ENCODE measurements around the gene HOXB5.

Gene HOXB5

GRCh38 chr17:48615047-48615962 lies 21.7 kb upstream of the HOXB5 start, which contains the start of gene HOXB8:
Gene HOXB8 (minus strand): TSS chr17:48615292. CDS start chr17:48614704, 588 bp downstream.
- FAIRE-seq: peak; percentile 81

GRCh38 chr17:48613862-48614694 lies 20.5 kb upstream of the HOXB5 start:
- FAIRE-seq: no peak

GRCh38 chr17:48612854-48613691 lies 19.5 kb upstream of the HOXB5 start:
- no peak for FAIRE-seq

GRCh38 chr17:48612456-48612853 lies 18.9 kb upstream of the HOXB5 start:
- no peak for FAIRE-seq

GRCh38 chr17:48611681-48612455 lies 18.3 kb upstream of the HOXB5 start:
- peak; percentile 66 for FAIRE-seq

- FAIRE-seq: no peak
Observed at GRCh38 chr17:48611213-48611612, 17.6 kb upstream of the HOXB5 start.

- peak; percentile 86 for FAIRE-seq
Observed at GRCh38 chr17:48610282-48611211, 17.0 kb upstream of the HOXB5 start, which contains the start of gene HOXB7. Gene HOXB7 (minus strand): TSS chr17:48611017. CDS start chr17:48610918, 99 bp downstream.

- no peak for FAIRE-seq
Observed at GRCh38 chr17:48609759-48610281, 16.2 kb upstream of the HOXB5 start.

GRCh38 chr17:48609033-48609432 lies 15.5 kb upstream of the HOXB5 start:
- FAIRE-seq: no peak

- no peak for FAIRE-seq
Observed at GRCh38 chr17:48608494-48608834, 14.9 kb upstream of the HOXB5 start.

GRCh38 chr17:48606892-48607614 lies 13.5 kb upstream of the HOXB5 start:
- no peak for FAIRE-seq

GRCh38 chr17:48605991-48606891 lies 12.7 kb upstream of the HOXB5 start:
- FAIRE-seq: no peak

GRCh38 chr17:48605409-48605919 lies 11.9 kb upstream of the HOXB5 start:
- no peak for FAIRE-seq

- no peak for FAIRE-seq
Observed at GRCh38 chr17:48604770-48605329, 11.3 kb upstream of the HOXB5 start, which contains the start of gene HOXB6. Gene HOXB6 (minus strand): TSS chr17:48604986. CDS start chr17:48598150, 6,836 bp downstream.

- FAIRE-seq: no peak
Observed at GRCh38 chr17:48603959-48604769, 10.6 kb upstream of the HOXB5 start.

- FAIRE-seq: no peak
Observed at GRCh38 chr17:48601539-48602425, 8.2 kb upstream of the HOXB5 start.
